Measurements from ENCODE around the gene APOL6. TPM values are rescaled to one million over a fixed set of nuclear protein-coding genes. Genes with fewer than 3 reads are reported as not detected.

Gene APOL6
- total RNA-seq, 1 donor from 2014 or later = 20.9 TPM

- H3K27me3 ChIP-seq (ENCODE audit: control insufficient read depth, insufficient read depth, low read length) = no peaks in the 10 kb centered on the region
These were observed 69.3 kb downstream of the APOL6 start, which contains the start of gene APOL5 for GRCh38 chr22:35717572-35717971. Gene APOL5, plus strand, starts transcription at chr22:35717872. Its CDS starts 0 bp downstream, at chr22:35717872.

More at GRCh38 chr22:35717572-35717971, 69.3 kb downstream of the APOL6 start, which contains the start of gene APOL5:
- Histone ChIP-seq H3K4me3 (ENCODE audit: low read depth, low read length) (no peak within 1 kb of the TSS), H3K36me3 (ENCODE audit: control insufficient read depth, insufficient read depth, low read length) (no peaks in the 10 kb centered on the region)
- no peak for DNase-seq (ENCODE audit: low read depth)
- TF ChIP-seq, protein P1, sequence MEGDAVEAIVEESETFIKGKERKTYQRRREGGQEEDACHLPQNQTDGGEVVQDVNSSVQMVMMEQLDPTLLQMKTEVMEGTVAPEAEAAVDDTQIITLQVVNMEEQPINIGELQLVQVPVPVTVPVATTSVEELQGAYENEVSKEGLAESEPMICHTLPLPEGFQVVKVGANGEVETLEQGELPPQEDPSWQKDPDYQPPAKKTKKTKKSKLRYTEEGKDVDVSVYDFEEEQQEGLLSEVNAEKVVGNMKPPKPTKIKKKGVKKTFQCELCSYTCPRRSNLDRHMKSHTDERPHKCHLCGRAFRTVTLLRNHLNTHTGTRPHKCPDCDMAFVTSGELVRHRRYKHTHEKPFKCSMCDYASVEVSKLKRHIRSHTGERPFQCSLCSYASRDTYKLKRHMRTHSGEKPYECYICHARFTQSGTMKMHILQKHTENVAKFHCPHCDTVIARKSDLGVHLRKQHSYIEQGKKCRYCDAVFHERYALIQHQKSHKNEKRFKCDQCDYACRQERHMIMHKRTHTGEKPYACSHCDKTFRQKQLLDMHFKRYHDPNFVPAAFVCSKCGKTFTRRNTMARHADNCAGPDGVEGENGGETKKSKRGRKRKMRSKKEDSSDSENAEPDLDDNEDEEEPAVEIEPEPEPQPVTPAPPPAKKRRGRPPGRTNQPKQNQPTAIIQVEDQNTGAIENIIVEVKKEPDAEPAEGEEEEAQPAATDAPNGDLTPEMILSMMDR (IDR thresholded peaks at IDR 0.05; ENCODE audit: insufficient read depth, low read length, poor library complexity, severe bottlenecking) = no peak

Other genes with a start within 250 kb of the APOL6 start
- 31.5 and 34.6 TPM in 2 replicates for gene MCM5, start 248.3 kb upstream of the APOL6 start, total RNA-seq
- gene RASD2, start 107.6 kb upstream of the APOL6 start, total RNA-seq = 0.04 and 1.4 TPM in 2 replicates
- gene MB, start 31.1 kb upstream of the APOL6 start, total RNA-seq = not detected in 2 replicates
- gene APOL5, start 69.4 kb downstream of the APOL6 start, total RNA-seq = not detected in 2 replicates